Activated naive CD4-positive, alpha-beta T cell treated with anti-CD3 and anti-CD28 coated beads, Interleukin-2, amount 10 ng/mL, durations not matched to agents 5 hours and 36 hours (primary cell): ENCODE data around the gene CLDN4. TPM values are rescaled to one million over a fixed set of nuclear protein-coding genes. Genes with fewer than 3 reads are reported as not detected.

ENCODE experiments used
- total RNA-seq, 2 experiments: library from RNA; stranded (reverse); gene quantifications; one replicate each; pipeline ENCODE4 v1.2.3, GENCODE V29; 2021

The CLDN4 gene
- under 1 TPM in 1 of 2 experiments, not detected in 1; 0.22 TPM for total RNA-seq

DNA sequence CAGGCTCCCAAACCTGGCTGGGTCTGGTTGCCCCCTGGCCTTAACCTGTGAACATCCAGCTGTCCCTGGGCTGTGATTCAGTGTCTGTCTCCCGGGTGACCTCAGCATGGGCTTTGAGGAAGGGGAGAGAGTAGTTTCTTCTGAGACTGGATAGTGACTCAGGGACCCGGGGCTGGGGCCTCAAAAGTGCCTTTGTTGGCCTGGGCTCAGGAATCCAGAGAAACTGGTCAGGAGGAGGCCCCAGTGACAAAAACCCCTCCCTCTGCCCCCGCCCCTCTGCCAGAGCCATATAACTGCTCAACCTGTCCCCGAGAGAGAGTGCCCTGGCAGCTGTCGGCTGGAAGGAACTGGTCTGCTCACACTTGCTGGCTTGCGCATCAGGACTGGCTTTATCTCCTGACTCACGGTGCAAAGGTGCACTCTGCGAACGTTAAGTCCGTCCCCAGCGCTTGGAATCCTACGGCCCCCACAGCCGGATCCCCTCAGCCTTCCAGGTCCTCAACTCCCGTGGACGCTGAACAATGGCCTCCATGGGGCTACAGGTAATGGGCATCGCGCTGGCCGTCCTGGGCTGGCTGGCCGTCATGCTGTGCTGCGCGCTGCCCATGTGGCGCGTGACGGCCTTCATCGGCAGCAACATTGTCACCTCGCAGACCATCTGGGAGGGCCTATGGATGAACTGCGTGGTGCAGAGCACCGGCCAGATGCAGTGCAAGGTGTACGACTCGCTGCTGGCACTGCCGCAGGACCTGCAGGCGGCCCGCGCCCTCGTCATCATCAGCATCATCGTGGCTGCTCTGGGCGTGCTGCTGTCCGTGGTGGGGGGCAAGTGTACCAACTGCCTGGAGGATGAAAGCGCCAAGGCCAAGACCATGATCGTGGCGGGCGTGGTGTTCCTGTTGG, at the start of gene CLDN4:
CLDN4 (plus strand) TSS at position 316 of the 903 bp plus-strand sequence; CDS start at position 522, 206 bp downstream.

DNA sequence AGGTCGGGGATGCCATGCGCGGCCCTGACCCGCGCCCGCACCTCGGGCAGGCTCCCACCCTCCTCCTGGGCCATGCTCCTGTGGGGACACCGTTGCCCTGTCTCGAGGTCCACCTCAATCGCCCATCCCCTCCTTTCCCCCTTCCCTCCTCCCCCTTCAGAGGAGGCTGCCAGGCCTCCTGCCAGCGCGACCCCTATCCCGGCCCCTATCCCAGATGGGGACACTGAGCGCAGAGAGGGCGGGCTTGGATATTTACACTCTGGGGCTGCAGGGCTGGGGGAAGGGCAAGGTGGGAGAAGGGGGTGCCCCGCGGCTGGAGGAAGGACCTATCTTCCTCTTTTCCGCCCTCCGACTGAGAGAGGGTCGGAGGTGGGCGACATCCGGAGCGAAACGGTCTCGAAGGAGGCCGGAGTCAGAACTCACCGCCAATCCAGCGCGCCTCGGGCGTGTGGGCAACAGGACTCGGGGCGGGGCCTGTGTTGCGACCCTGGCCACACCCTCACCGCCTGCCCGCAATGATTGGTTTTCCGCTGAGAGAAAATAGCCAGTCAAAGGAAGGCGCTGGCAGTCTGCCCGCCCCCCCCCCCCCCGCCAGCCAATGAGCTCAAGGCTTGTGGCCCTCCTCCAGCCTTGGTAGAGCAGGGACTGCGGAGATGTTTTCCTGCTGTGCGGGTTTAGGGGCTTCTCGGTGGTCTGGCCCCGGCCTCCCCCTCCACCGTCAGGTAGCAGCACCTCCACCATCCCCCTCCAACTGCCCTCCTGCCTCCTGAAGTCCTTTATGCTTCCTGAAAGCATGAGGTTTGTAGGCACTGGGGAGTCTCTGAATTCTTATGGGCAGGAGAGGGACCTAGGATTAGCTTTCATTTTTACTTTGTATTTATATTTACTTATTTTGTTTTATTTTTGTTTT, 11.5 kb downstream of the CLDN4 start, which contains the start of gene METTL27:
METTL27 (minus strand) TSS at position 450 of the 910 bp plus-strand sequence; CDS start at position 74, 376 bp downstream.

GRCh38 chr7:73860859-73861258, 30.1 kb downstream of the CLDN4 start, which contains the start of gene TMEM270:
TMEM270 (plus strand) TSS chr7:73861159; CDS start chr7:73861195, 36 bp downstream.

Other genes starting within 250 kb of the CLDN4 start
- not detected for gene MLXIPL, start 206.5 kb upstream of the CLDN4 start, total RNA-seq
- under 1 TPM; 0.41 to 0.68 TPM for gene VPS37D, start 163.2 kb upstream of the CLDN4 start, total RNA-seq
- 1 to 10 TPM; 8.5 to 8.9 TPM for gene DNAJC30, start 147.5 kb upstream of the CLDN4 start, total RNA-seq
- gene BUD23, start 147.4 kb upstream of the CLDN4 start, total RNA-seq, result 10 to 100 TPM; 44.2 to 49.4 TPM
- gene STX1A, start 111.3 kb upstream of the CLDN4 start, total RNA-seq, result 10 to 100 TPM in 1 of 2 experiments, 1 to 10 TPM in 1; 9.4 to 12.4 TPM
- gene ABHD11, start 92.2 kb upstream of the CLDN4 start, total RNA-seq, result 10 to 100 TPM; 12.6 to 13.7 TPM
- gene CLDN3, start 60.7 kb upstream of the CLDN4 start, total RNA-seq, result not detected
- 1 to 10 TPM; 2.6 to 2.8 TPM for gene METTL27, start 11.5 kb downstream of the CLDN4 start, total RNA-seq
- gene TMEM270, start 30.2 kb downstream of the CLDN4 start, total RNA-seq, result not detected
- gene ELN, start 197.2 kb downstream of the CLDN4 start, total RNA-seq, result 1 to 10 TPM in 1 of 2 experiments, not detected in 1; 1.1 TPM